HG02970 (cell line): ENCODE measurements around the gene AFDN.

Experiments
- ATAC-seq: cut with Tn5 transposase; IDR thresholded peaks from one replicate; pipeline ENCODE4 v1.9.1; 2021; ENCODE audit warnings: mild to moderate bottlenecking, moderate library complexity, moderate number of reproducible peaks; ENCODE audit not compliant: unreplicated experiment, low FRiP score

Gene AFDN

DNA sequence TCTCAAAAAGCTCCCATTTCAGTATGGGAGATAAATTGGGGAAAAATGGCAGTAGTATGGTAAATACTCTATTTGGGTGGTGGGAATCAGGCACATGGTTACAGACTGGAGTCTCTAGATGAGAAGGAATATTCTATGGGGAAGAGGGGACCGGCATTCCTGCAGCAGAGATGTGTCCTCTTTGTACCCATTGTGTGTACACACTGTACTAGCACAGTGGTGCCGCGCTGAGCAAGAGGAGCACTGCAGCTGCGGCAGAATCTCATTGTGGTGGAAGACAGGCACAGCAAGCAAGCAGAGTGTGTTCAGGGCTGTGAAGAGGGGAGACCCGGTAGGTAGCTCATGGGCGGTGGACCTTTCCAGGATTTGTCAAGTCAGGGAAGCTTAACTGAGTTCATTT, 13.0 kb downstream of the AFDN start:
- ATAC-seq, result no peak

DNA sequence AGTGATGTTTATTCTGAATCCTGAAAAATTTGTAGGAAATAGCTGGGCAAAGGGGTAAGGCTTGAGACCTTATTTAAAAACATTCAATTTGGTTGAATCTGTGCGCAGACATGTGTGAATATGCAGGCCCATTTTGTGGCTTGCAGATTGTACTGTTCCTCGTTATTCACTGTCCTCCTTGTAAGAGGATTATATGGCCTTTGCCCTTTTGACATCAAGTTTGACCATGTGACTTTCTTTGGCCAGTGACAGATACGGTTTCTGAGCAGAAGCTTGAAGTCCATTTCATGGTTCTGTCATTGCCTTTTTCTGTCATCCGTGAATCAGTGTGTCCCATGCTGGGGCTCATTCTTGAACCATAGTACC, 13.4 kb downstream of the AFDN start:
- no peak for ATAC-seq

GRCh38 chr6:167840526-167841179, 13.9 kb downstream of the AFDN start:
- no peak for ATAC-seq

DNA sequence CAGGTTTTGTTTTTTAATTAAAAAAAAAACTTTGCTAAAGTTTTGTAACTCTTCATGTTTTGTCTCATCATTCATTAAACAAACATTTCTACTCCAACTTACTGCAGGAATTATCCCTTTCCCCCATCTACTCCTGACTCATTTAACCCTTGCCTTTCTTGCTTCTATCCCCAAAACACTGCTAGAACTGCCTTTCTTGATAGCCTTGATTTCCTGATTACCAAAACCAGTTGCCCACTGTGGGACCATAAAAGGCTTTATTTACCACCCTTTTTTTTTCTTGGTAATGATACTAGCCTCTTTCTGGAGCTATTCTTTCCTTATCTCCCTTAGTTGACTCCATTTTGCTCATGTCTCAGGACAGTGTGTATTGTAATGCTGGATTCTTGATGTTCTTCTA, 15.3 kb downstream of the AFDN start:
- ATAC-seq, result no peak

DNA sequence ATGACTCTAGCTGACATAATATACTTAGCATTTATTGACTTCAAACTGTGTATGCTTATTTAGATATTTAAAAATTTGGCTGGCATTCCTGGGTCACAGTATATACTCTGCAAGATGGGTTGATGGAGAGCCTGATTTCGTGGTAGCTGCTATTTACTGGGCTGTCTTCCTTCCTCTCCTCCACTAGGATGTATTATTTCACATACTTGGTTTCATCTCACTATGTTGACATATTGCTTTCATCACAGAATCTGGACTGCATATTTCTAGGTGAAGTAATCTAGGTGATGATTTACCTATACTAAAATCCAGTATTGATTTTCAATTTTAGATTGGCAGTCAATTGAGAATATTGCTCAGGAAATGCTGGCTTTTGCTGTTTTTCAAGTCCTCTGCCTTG, 15.7 kb downstream of the AFDN start:
- ATAC-seq, result no peak

GRCh38 chr6:167843023-167843422, 16.3 kb downstream of the AFDN start:
- no peak for ATAC-seq

DNA sequence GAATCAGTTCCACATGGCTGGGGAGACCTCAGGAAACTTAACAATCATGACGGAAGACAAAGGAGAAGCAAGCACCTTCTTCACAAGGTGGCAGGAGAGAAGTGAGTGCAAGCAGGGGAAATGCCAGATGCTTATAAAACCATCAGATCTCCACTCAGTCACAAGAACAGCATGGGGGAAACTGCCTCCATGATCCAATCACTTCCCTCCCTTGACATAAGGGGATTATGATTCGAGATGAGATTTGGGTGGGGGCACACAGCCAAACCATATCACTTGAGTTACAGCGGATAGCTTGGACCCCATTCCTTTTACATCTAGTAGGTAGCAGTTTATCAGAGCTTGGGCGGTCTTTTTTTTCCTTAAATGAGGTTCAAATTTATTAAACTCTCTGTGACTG, 19.1 kb downstream of the AFDN start:
- ATAC-seq, result no peak

- ATAC-seq, result no peak
Observed at GRCh38 chr6:167846997-167847606, 20.4 kb downstream of the AFDN start.

DNA sequence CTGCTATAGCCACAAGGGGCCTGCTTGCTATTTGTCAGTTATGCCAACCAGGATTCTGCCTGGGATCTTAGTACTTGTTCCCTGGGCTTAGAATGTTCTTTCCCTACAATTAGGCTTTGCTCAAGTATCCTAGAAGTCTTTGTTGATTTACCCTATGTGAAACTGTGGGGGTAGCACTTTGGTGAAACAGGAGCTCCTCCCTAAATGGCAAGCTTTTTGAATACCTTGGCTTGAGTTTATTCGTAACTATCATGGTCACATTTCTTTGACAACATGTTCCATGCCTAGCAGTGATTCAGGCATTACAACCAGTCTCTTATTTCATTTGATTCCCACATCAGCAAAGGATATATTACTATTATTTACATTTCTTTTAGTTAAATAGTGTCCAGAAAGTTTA, 21.2 kb downstream of the AFDN start:
- ATAC-seq, result no peak

GRCh38 chr6:167848783-167849182, 22.1 kb downstream of the AFDN start:
- no peak for ATAC-seq

DNA sequence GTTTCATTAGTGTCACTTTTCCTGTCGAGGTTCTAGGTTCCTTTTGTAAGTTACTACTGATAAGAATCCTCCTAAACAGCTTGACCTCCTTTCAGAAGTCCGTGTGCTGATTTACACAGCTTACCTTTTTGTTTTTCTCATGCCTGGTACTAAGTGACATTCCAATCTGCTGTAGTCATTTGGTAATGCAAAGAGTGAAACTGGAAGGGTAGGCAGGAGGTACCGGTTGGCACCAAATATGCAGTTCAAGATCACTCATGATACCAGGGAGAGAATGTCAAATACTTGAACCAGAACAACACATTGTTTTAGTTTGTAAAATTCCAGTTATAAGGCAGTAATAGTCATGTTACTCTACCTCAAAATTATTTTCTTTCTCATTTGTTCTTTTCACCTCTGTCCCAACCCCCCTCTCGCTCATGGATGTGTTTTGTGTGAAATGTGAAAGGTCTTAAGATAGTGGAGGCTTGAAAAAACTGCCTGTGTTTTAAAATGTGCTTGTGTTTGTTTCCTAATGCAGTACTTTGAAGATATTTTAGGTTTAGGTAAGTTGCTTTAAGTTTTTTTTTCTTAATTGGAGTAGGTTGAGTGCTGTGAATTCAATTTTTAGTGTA, 23.2 kb downstream of the AFDN start:
- ATAC-seq, result no peak

DNA sequence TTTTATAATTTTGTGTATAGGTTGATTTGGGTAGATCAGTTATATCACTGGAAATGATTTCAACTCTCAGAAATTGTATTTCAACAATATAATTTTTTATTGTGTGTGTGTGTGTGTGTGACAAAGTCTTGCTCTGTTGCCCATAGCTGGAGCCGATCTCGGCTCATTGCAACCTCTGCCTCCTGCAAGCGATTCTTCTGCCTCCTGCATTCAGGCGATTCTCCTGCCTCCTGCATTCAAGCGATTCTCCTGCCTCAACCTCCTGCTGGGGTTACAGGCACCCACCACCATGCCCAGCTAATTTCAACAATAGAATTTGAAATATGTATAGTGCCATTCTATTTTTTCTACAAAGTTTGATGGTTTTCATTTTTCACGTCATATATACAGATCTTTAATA, 24.1 kb downstream of the AFDN start:
- ATAC-seq, result no peak

DNA sequence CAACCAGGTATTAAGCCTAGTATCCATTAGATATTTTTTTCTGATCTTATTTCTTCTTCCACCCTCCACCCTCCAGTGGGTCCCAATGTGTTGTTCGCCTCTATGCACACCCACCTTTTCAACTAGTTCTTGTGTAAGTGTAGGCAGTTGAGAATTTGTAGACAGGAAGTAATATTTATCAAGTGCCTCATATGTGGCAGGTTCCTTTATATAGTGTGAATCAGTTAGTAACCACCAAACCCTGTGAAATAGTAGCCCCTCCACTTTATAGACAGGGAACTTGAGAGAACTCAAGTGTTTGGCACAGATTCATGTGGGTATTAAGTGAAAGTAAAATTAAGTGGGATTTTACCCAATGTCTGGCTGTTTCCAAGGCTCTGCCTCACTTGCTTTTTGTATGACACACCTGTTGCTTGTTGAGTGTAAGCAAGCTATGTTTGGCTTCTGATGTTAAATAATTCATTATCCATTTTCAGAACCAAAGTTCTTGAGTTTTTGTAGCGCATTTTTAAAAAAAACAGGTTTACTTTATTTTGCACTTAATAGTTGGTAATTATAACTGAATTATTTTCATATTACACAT, 24.8 kb downstream of the AFDN start:
- ATAC-seq, result no peak

GRCh38 chr6:167855825-167856425, 29.2 kb downstream of the AFDN start:
- ATAC-seq, result no peak

GRCh38 chr6:167856474-167856873, 29.8 kb downstream of the AFDN start:
- ATAC-seq, result no peak

DNA sequence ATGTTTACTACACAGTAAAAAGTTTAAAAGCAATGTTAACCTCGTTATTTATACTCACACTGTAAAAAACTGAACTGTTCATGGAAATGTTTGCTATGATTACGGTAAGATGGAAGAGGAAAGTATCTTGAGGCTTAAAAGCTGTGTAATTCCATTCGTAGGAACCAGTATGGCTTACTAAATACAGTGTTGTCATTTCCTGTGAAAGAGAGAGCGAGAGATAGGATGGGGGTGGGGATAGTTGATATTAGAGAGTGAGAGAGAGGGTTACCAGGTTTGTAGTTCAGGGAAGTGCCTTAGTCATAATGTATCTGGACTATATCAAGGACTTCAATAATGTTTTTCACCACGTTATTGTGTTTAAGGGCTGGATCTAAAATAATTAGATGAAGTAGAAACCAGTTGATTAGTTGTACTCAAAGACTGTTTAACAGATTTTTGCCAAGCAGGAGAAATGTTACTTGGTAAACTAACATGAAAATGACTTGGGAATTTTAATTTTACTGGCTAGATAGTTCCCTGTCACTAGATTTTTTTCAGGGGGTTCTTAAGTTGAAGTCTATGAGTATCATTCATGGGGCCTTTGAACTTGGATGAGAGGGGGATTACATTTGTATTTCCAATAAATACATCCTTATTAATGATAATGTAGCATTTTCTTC, 30.4 kb downstream of the AFDN start:
- no peak for ATAC-seq

DNA sequence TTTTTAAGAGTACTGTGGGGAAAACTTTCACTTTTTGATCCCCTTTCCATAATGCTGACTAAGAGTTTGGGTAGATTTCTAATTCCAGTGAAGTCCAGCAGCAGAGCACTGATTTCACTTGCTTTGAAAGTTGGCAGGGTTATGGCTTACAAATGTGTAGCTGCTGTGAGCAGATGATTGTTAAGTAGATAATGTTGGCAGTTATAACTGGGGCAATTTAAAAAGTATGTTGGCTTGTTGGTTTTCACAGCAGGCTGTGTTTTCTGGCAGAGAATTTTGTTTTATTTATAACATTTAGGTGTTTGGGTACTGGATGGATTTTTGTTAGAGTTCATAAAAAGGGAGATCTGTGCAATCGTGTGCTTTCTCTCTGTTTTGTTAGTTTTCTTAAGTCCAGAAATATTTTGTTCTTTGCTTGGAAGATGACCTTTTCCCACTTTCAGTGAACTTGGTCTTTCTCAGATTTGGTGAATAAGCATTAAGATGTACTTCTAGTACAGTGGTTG, 31.4 kb downstream of the AFDN start:
- no peak for ATAC-seq

GRCh38 chr6:167858842-167859664, 32.3 kb downstream of the AFDN start:
- ATAC-seq, result no peak

- ATAC-seq, result no peak
Observed at GRCh38 chr6:167860550-167861226, 34.0 kb downstream of the AFDN start.
